Heart right ventricle (tissue), 16 donors: ENCODE data around the gene UGT1A7. TPM values are rescaled to one million over a fixed set of nuclear protein-coding genes. Genes with fewer than 3 reads are reported as not detected.

Experiments
- ATAC-seq, 8 donors: fragments of 200-7000 bp; cut with Tn5 transposase; one replicate each; pipeline ENCODE4 v1.9.1; 2020; ENCODE audit warnings: mild to moderate bottlenecking in 8 of 8, moderate library complexity in 8 of 8, moderate number of reproducible peaks in 1 of 8
- DNase-seq, 2 donors: peaks; one replicate each; pipeline ENCODE4 v3.0.0-alpha.2; 2020
- H3K27ac ChIP-seq, 10 donors: fragments of 200-600 bp; sonication (generic) in 2 of 10; one replicate each; pipeline versions ENCODE4 v1.5.0 to v1.8.0; 2020 to 2022; ENCODE audit warnings: mild to moderate bottlenecking in 3 of 10
- H3K27me3 ChIP-seq, 7 donors: fragments of 200-600 bp; one replicate each; pipeline ENCODE4 v1.8.0; 2021 to 2022; ENCODE audit warnings: mild to moderate bottlenecking in 2 of 7
- H3K36me3 ChIP-seq, 9 donors: fragments of 200-600 bp; sonication (generic) in 1 of 9; one replicate each; pipeline versions ENCODE4 v1.5.0 to v1.8.0; 2020 to 2022; ENCODE audit warnings: mild to moderate bottlenecking in 2 of 9
- H3K4me1 ChIP-seq, 9 donors: fragments of 200-600 bp; sonication (generic) in 1 of 9; one replicate each; pipeline versions ENCODE4 v1.5.0 to v1.8.0; 2020 to 2022; ENCODE audit warnings: mild to moderate bottlenecking in 4 of 9
- H3K4me3 ChIP-seq, 10 donors: fragments of 200-600 bp; sonication (generic) in 2 of 10; one replicate each; pipeline versions ENCODE4 v1.5.0 to v1.8.0; 2020 to 2022; ENCODE audit warnings: mild to moderate bottlenecking in 7 of 10, moderate library complexity in 2 of 10
- H3K9me3 ChIP-seq, 11 donors: fragments of 200-600 bp in 10 of 11; sonication (generic) in 2 of 11; one replicate each; pipeline versions ENCODE4 v1.5.0 to v1.8.0; 2013 to 2022; ENCODE audit warnings: mild to moderate bottlenecking in 2 of 11, control low read depth in 1 of 11, moderate library complexity in 1 of 11
- WGBS, 2 donors: extraction: QIAGEN DNeasy Blood & Tissue Kit; methylation state at CpG; one replicate each; pipeline ENCODE4 v1.1.7; 2013; ENCODE audit warnings: inconsistent platforms in 1 of 2; 5-methylcytosine and 5-hydroxymethylcytosine counted together
- intact Hi-C, 10 donors: fragments of 100-400 bp; cut with DNase I; formaldehyde crosslinking; loops; one replicate each; pipeline versions ENCODE4 v1.11.1 to v1.14.2; 2022
- polyA plus RNA-seq, 2 donors: library from polyadenylated mRNA; stranded (reverse); fragments of 200-250 nt; gene quantifications; one replicate each; pipeline ENCODE4 v1.2.3, GENCODE V29; 2013
- total RNA-seq, 10 donors: library from RNA; stranded (reverse); fragmentation: NEBNext Ultra II Directional in 3 of 10; extraction: Animal tissue kit (Norgen Biotek cat#: 25700) in 3 of 10; gene quantifications; one replicate each; pipeline versions ENCODE4 v1.2.1 to v1.2.4, GENCODE V29; 2021 to 2023
- TF ChIP-seq, protein P1 (sequence below), 9 donors: fragments of 200-600 bp; sonication (generic) in 2 of 9; IDR thresholded peaks; one replicate each; pipeline versions ENCODE4 v1.5.0 to v1.8.0; 2021 to 2022; ENCODE audit warnings: antibody characterized with exemption in 9 of 9, mild to moderate bottlenecking in 5 of 9, moderate library complexity in 1 of 9
- donor health status: Arrhythmogenic right ventricular cardiomyopathy.
- donor health status: ischemic (EF 13 %, LVEDD 7.1; RV severe dilation, severe dysfunction).
- donor health status: healthy with polysubstance abuse.
- donor health status: DM: no; HTN: yes; CAD: no.
- donor health status: DM: no; HTN: no; CAD: no.
- donor health status: ischemic (EF 25% LVEDD 6.9; RV normal size, moderate dysfunction).
- donor health status: ischemic (EF 25% LVEDD 5.7; RV mildly dilated, moderate dysfunction).
- donor health status: healthy.
- donor health status: DM: yes; HTN: yes; CAD: no.
- donor health status: Ischemic cardiomyopathy.
- donor health status: ischemic (EF 35%, LVEDD 5.7; RV mildly dilated, moderate dysfunction).
- donor health status: nonischemic (EF 11% LVEDD 7.7; RV severe dilation, severe dysfunction).
- donor health status: DM: yes; HTN: yes; CAD: no.
- donor health status: PGD.
- donor health status: ischemic (EF 29% LVEDD 5.4; RV normal size, mild dysfunction).
- donor health status: nonischemic (EF 23%, LVEDD 6.1; RV moderate dilation, normal function).

The UGT1A7 gene
- total and polyA plus RNA-seq, 12 donors = 0.01 TPM; not detected in 11

GRCh38 chr2:233702238-233702637, 20.5 kb downstream of the UGT1A7 start:
- H3K27me3 ChIP-seq = peaks cover 0 to 9% (median 0%) of the 10 kb centered on the region in 7 donors
- WGBS, 2 donors = 29 to 36% methylated on average over 3 of the region's 3 CpGs
- TF ChIP-seq, protein P1, sequence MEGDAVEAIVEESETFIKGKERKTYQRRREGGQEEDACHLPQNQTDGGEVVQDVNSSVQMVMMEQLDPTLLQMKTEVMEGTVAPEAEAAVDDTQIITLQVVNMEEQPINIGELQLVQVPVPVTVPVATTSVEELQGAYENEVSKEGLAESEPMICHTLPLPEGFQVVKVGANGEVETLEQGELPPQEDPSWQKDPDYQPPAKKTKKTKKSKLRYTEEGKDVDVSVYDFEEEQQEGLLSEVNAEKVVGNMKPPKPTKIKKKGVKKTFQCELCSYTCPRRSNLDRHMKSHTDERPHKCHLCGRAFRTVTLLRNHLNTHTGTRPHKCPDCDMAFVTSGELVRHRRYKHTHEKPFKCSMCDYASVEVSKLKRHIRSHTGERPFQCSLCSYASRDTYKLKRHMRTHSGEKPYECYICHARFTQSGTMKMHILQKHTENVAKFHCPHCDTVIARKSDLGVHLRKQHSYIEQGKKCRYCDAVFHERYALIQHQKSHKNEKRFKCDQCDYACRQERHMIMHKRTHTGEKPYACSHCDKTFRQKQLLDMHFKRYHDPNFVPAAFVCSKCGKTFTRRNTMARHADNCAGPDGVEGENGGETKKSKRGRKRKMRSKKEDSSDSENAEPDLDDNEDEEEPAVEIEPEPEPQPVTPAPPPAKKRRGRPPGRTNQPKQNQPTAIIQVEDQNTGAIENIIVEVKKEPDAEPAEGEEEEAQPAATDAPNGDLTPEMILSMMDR (IDR thresholded peaks at IDR 0.05) = no peak

GRCh38 chr2:233705911-233706506, 24.3 kb downstream of the UGT1A7 start:
- no peak for DNase-seq
- intact Hi-C loops = no loop called here
- 70% methylated on average over 4 of the region's 4 CpGs for WGBS, 2 donors
- TF ChIP-seq, protein P1 (IDR thresholded peaks at IDR 0.05) = no peak
- no peak for ATAC-seq
- peaks cover 0 to 15% (median 0%) of the 10 kb centered on the region in 11 donors for H3K9me3 ChIP-seq
- H3K36me3 ChIP-seq = no peaks in the 10 kb centered on the region
- no peak overlapping the region for H3K4me3 ChIP-seq
- no peak overlapping the region for H3K27ac ChIP-seq
- no peaks in the 10 kb centered on the region for H3K4me1 ChIP-seq
- H3K27me3 ChIP-seq = peaks cover 0 to 22% (median 0%) of the 10 kb centered on the region in 7 donors

More at GRCh38 chr2:233702238-233702637, 20.5 kb downstream of the UGT1A7 start:
- no peak for DNase-seq
- intact Hi-C loops = no loop called here
- peaks cover 0 to 15% (median 0%) of the 10 kb centered on the region in 11 donors for H3K9me3 ChIP-seq
- H3K27ac ChIP-seq = no peak overlapping the region
- no peaks in the 10 kb centered on the region for H3K36me3 ChIP-seq
- no peak overlapping the region for H3K4me3 ChIP-seq
- no peak for ATAC-seq
- H3K4me1 ChIP-seq = no peaks in the 10 kb centered on the region

GRCh38 chr2:233706720-233707119, 25.0 kb downstream of the UGT1A7 start:
- H3K36me3 ChIP-seq = no peaks in the 10 kb centered on the region
- peaks cover 0 to 15% (median 0%) of the 10 kb centered on the region in 11 donors for H3K9me3 ChIP-seq
- TF ChIP-seq, protein P1 (IDR thresholded peaks at IDR 0.05) = no peak
- H3K27me3 ChIP-seq = peaks cover 0 to 26% (median 0%) of the 10 kb centered on the region in 7 donors
- H3K4me3 ChIP-seq = no peak overlapping the region
- no peak for ATAC-seq
- WGBS, 2 donors = 0 to 39% methylated on average over 1 of the region's 1 CpG
- H3K4me1 ChIP-seq = no peaks in the 10 kb centered on the region
- no peak overlapping the region for H3K27ac ChIP-seq
- DNase-seq = no peak
- intact Hi-C loops = no loop called here

DNA sequence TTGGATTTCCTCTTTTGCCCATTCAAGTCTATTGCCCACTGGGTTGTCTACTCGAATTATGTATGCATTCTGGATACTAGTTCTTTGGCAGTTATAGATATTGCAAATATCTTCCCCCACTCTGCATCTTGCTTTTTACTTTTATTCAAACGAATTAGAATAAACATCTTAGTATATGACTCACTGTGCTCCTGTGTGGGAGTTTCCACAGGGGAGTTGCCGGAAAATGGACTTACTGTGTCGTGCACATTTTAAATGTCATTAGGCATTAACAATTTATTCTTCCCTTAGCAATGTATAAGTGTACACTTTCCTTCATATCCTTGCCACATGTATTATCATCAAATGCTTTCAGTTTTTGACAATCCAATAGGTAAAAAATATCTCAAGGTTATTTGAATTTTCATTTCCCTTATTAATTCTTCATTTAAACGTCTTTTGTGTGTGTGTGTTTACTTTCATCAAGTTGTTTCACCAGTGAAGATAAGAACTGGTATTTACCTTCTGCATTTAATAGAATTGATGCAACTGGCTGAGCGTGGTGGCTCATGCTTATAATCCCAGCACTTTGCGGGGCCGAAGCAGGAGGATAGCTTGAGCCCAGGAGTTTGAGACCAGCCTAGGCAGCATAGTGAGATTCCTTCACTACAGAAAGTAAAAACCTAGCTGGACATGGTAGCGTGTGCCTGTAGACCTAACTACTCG, 26.4 kb downstream of the UGT1A7 start:
- 68 to 72% methylated on average over 10 of the region's 10 CpGs for WGBS, 2 donors
- no peaks in the 10 kb centered on the region for H3K36me3 ChIP-seq
- ATAC-seq (no peak), DNase-seq (no peak)
- peaks cover 0 to 26% (median 0%) of the 10 kb centered on the region in 7 donors for H3K27me3 ChIP-seq
- TF ChIP-seq, protein P1 (IDR thresholded peaks at IDR 0.05) = no peak
- no peak overlapping the region for H3K27ac ChIP-seq
- intact Hi-C loops = no loop called here
- H3K9me3 ChIP-seq = peaks cover 0 to 15% (median 0%) of the 10 kb centered on the region in 11 donors
- H3K4me3 ChIP-seq = no peak overlapping the region
- no peaks in the 10 kb centered on the region for H3K4me1 ChIP-seq
